Muscle of leg (tissue), 11 donors: ENCODE measurements around the gene ANKRD44. TPM values are rescaled to one million over a fixed set of nuclear protein-coding genes. Genes with fewer than 3 reads are reported as not detected.

ENCODE experiments used
- DNase-seq: peaks from one replicate; pipeline ENCODE4 v3.0.0; 2013
- H3K27ac ChIP-seq: one replicate; pipeline ENCODE4 v1.5.1; 2013; ENCODE audit warnings: mild to moderate bottlenecking, low read length, control low read depth
- H3K27me3 ChIP-seq: one replicate; pipeline ENCODE4 v1.6.1; 2013; ENCODE audit warnings: low read length; ENCODE audit not compliant: control insufficient read depth, insufficient read depth
- H3K36me3 ChIP-seq: one replicate; pipeline ENCODE4 v1.6.1; 2013; ENCODE audit warnings: low read length; ENCODE audit not compliant: control insufficient read depth, insufficient read depth
- H3K4me1 ChIP-seq: one replicate; pipeline ENCODE4 v1.6.1; 2013; ENCODE audit warnings: low read length; ENCODE audit not compliant: control insufficient read depth, insufficient read depth
- H3K4me3 ChIP-seq: one replicate; pipeline ENCODE4 v1.5.1; 2013; ENCODE audit warnings: low read length, control low read depth
- H3K9me3 ChIP-seq: replicated peaks from 2 replicates; pipeline ENCODE4 v1.6.1; 2013; ENCODE audit warnings: low read depth, low read length; ENCODE audit not compliant: control insufficient read depth
- WGBS: methylation state at CpG from one replicate; pipeline ENCODE4 v1.1.5; 2013; ENCODE audit warnings: missing lambda C conversion rate; ENCODE audit not compliant: insufficient coverage; 5-methylcytosine and 5-hydroxymethylcytosine counted together
- polyA plus RNA-seq, 8 donors: library from polyadenylated mRNA; unstranded; fragments of 120-200 nt; gene quantifications; one replicate each; pipeline versions ENCODE4 v1.2.1 to v1.2.3, GENCODE V29; 2013; ENCODE audit warnings: inconsistent platforms in 1 of 8, low replicate concordance in 1 of 8; ENCODE audit not compliant: insufficient read length in 8 of 8, insufficient read depth in 1 of 8
- total RNA-seq: library from RNA; stranded (reverse); fragments of 120-200 nt; gene quantifications from one replicate; pipeline ENCODE4 v1.2.4, GENCODE V29; 2013

ANKRD44 gene
- total and polyA plus RNA-seq, 9 donors = 10.6 to 26.3 (median 15.6) TPM

- no peak for DNase-seq
- no CpG with 5 or more reads among the region's 2 CpGs for WGBS
- Histone ChIP-seq H3K27ac (no peak overlapping the region), H3K9me3 (no peaks in the 10 kb centered on the region), H3K27me3 (no peaks in the 10 kb centered on the region), H3K4me3 (no peak overlapping the region), H3K36me3 (no peaks in the 10 kb centered on the region), H3K4me1 (no peaks in the 10 kb centered on the region)
Measured at GRCh38 chr2:196977507-196977906, 333.1 kb downstream of the ANKRD44 start.

GRCh38 chr2:196974970-196975369, 335.6 kb downstream of the ANKRD44 start:
- WGBS = no CpG with 5 or more reads among the region's 1 CpG
- no peaks in the 10 kb centered on the region for H3K4me1 ChIP-seq
- no peaks in the 10 kb centered on the region for H3K9me3 ChIP-seq
- H3K27ac ChIP-seq = no peak overlapping the region
- H3K27me3 ChIP-seq = no peaks in the 10 kb centered on the region
- H3K36me3 ChIP-seq = no peaks in the 10 kb centered on the region
- H3K4me3 ChIP-seq = no peak overlapping the region
- no peak for DNase-seq

- no peaks in the 10 kb centered on the region for H3K9me3 ChIP-seq
- 83% methylated on average over 1 of the region's 3 CpGs for WGBS
- H3K36me3 ChIP-seq = no peaks in the 10 kb centered on the region
- no peak overlapping the region for H3K27ac ChIP-seq
- peaks cover 2% of the 10 kb centered on the region for H3K4me1 ChIP-seq
- no peak overlapping the region for H3K4me3 ChIP-seq
- H3K27me3 ChIP-seq = no peaks in the 10 kb centered on the region
- no peak for DNase-seq
Measured at GRCh38 chr2:196971574-196972279, 338.9 kb downstream of the ANKRD44 start.

GRCh38 chr2:196970099-196970498, 340.5 kb downstream of the ANKRD44 start:
- no peaks in the 10 kb centered on the region for H3K36me3 ChIP-seq
- H3K4me1 ChIP-seq = peaks cover 2% of the 10 kb centered on the region
- no CpG with 5 or more reads among the region's 4 CpGs for WGBS
- H3K9me3 ChIP-seq = no peaks in the 10 kb centered on the region
- H3K27me3 ChIP-seq = no peaks in the 10 kb centered on the region
- DNase-seq = no peak
- no peak overlapping the region for H3K27ac ChIP-seq
- no peak overlapping the region for H3K4me3 ChIP-seq

DNA sequence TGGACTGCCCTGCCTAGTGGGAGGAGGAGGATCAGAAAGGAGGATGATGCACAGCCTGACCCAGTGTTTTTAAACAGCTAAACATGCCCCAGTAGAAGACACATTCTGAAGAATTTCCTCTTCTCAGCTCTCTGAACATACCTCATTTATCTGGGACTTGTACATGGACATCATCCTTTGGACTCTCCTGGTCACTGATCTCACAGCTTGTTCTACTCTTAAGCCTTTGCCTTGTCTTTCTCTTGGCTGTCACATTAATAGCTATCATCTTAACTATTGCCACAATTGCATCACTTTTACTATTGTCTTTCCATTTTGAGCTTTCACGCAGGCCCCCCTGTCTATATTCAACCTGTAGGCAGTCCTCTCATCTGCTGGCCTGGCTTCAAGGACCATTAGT, 342.1 kb downstream of the ANKRD44 start:
- Histone ChIP-seq H3K4me1 (peaks cover 2% of the 10 kb centered on the region), H3K36me3 (no peaks in the 10 kb centered on the region), H3K4me3 (no peak overlapping the region), H3K9me3 (no peaks in the 10 kb centered on the region), H3K27me3 (no peaks in the 10 kb centered on the region), H3K27ac (no peak overlapping the region)
- WGBS = no CpG with 5 or more reads among the region's 1 CpG
- no peak for DNase-seq

DNA sequence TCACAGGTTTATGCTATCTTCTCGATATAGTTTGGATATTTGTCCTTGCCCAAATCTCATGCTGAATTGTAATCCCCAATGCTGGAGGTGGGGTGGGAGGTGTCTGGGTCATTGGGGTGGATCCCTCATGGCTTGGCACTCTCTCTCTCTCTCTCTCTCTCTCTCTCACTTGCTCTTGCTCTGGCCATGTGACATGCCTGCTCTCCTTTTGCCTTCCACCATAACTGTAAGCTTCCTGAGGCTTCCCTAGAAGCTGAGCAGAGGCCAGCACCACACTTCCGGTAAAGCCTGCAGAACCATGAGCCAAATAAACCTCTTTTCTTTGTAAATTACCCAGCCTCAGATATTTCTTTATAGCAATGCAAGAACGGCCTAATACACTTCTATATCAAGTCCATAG, 342.8 kb downstream of the ANKRD44 start:
- no peak overlapping the region for H3K27ac ChIP-seq
- no peaks in the 10 kb centered on the region for H3K9me3 ChIP-seq
- no peaks in the 10 kb centered on the region for H3K36me3 ChIP-seq
- no peak overlapping the region for H3K4me3 ChIP-seq
- no CpG with 5 or more reads among the region's 3 CpGs for WGBS
- no peak for DNase-seq
- no peaks in the 10 kb centered on the region for H3K27me3 ChIP-seq
- peaks cover 2% of the 10 kb centered on the region for H3K4me1 ChIP-seq

DNA sequence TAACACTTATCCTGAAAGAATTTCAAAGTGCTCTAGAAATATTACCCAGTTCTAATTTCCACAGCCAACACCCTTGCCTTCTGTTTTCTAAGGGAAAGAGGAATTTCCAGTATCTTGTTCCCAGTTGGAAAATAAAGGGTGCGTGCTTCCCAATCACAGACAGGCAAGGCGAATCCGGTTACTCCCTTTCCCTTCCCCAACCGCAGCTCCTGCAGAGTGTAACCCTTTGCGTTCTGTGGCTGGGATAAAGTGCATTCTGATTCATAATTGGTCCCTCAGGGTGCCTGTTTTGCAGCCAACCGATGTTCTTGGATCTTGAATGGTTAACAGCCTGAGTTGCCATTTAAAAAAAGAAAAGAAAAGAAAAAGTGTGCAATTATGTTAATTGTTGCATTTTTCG, 343.5 kb downstream of the ANKRD44 start:
- Histone ChIP-seq H3K4me1 (peaks cover 2% of the 10 kb centered on the region), H3K27me3 (no peaks in the 10 kb centered on the region), H3K36me3 (no peaks in the 10 kb centered on the region), H3K4me3 (peak overlapping the region; percentile 5), H3K9me3 (no peaks in the 10 kb centered on the region), H3K27ac (no peak overlapping the region)
- 20% methylated on average over 2 of the region's 7 CpGs for WGBS
- peak; percentile 77 for DNase-seq

DNA sequence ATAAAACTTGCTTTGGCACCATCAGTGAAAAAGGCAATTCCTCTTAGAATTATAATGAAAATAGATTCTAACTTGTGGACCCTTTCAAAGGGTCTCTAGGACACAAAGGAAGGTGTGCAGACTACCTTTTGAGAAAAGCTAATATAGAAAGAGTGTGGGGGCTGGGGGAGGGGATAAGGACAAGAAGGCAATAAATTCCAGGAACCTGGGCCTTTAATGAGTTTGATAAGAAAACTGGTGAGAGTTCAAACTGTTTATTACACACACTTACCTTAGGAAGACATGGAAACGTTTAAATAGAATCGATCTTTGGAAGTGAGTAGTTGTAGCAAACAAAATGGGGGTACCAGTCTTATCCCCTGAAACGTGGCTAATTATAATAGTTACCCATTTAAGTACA, 344.5 kb downstream of the ANKRD44 start:
- Histone ChIP-seq H3K4me1 (peaks cover 2% of the 10 kb centered on the region), H3K27me3 (no peaks in the 10 kb centered on the region), H3K4me3 (no peak overlapping the region), H3K36me3 (no peaks in the 10 kb centered on the region), H3K9me3 (no peaks in the 10 kb centered on the region), H3K27ac (no peak overlapping the region)
- WGBS = no CpG with 5 or more reads among the region's 3 CpGs
- DNase-seq = no peak

- no peak for DNase-seq
- H3K27me3 ChIP-seq = no peaks in the 10 kb centered on the region
- H3K9me3 ChIP-seq = no peaks in the 10 kb centered on the region
- WGBS = no CpG with 5 or more reads among the region's 4 CpGs
- peaks cover 2% of the 10 kb centered on the region for H3K4me1 ChIP-seq
- no peaks in the 10 kb centered on the region for H3K36me3 ChIP-seq
- H3K4me3 ChIP-seq = no peak overlapping the region
- no peak overlapping the region for H3K27ac ChIP-seq
Measured at GRCh38 chr2:196965651-196966050, 344.9 kb downstream of the ANKRD44 start.

- Histone ChIP-seq H3K9me3 (no peaks in the 10 kb centered on the region), H3K36me3 (no peaks in the 10 kb centered on the region), H3K27me3 (no peaks in the 10 kb centered on the region), H3K4me3 (no peak overlapping the region), H3K4me1 (peaks cover 2% of the 10 kb centered on the region), H3K27ac (no peak overlapping the region)
- WGBS = no CpG with 5 or more reads among the region's 1 CpG
- DNase-seq = no peak
Measured at GRCh38 chr2:196963961-196964360, 346.6 kb downstream of the ANKRD44 start.

DNA sequence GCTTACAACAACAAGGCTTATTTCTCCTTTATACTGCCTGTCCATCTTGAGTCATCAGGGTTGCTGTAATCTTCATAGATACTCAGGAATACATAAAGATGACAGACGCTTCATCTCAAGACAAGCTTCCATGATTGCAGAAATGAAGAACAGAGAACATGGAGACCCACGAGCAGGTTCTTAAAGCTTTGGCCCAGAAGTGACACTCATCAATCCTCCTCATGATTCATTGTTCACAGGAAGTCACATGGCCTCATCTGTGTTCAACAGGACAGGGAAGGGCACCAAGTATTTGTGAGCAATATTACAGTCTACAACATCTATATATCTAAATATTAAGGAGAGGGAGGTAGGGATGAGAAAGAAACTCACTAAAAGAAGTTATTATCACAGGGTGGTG, 347.5 kb downstream of the ANKRD44 start:
- H3K36me3 ChIP-seq = no peaks in the 10 kb centered on the region
- no peak for DNase-seq
- H3K27ac ChIP-seq = no peak overlapping the region
- no peaks in the 10 kb centered on the region for H3K9me3 ChIP-seq
- no peaks in the 10 kb centered on the region for H3K27me3 ChIP-seq
- H3K4me3 ChIP-seq = no peak overlapping the region
- WGBS = no CpG with 5 or more reads among the region's 2 CpGs
- H3K4me1 ChIP-seq = peaks cover 2% of the 10 kb centered on the region
